Astrocyte of the cerebellum (primary cell): ENCODE data around the gene IFITM1.
A peak's percentile ranks its signal among the peaks of the same experiment; 100 is the strongest.
"Not testable (repeated sequence)": the region's sequence is repeated elsewhere in the genome, so short reads cannot be mapped to it uniquely, and the experiment has no call there.

ENCODE experiments used
- DNase-seq: peaks from one replicate; pipeline ENCODE4 v3.0.0-alpha.2; 2011; ENCODE audit warnings: low read depth
- H3K4me3 ChIP-seq: 2 replicates; pipeline ENCODE4 v1.5.1; 2011; ENCODE audit warnings: mild to moderate bottlenecking, low read depth, low read length, moderate library complexity
- CTCF ChIP-seq: IDR thresholded peaks from 2 replicates; pipeline ENCODE4 v1.5.1; 2012; ENCODE audit warnings: low read length, low read depth, moderate library complexity, mild to moderate bottlenecking; ENCODE audit errors: missing control alignments
- in situ Hi-C: cut with HindIII; loops from 2 replicates; pipeline ENCODE4 v1.10.0; 2017; ENCODE audit warnings: low sequenced_read_pairs

The IFITM1 gene

GRCh38 chr11:299951-300735, 13.7 kb upstream of the IFITM1 start:
- in situ Hi-C loops, result no loop called here
- no peak overlapping the region for H3K4me3 ChIP-seq
- TF ChIP-seq CTCF, result peak; percentile 31
- no peak for DNase-seq

DNA sequence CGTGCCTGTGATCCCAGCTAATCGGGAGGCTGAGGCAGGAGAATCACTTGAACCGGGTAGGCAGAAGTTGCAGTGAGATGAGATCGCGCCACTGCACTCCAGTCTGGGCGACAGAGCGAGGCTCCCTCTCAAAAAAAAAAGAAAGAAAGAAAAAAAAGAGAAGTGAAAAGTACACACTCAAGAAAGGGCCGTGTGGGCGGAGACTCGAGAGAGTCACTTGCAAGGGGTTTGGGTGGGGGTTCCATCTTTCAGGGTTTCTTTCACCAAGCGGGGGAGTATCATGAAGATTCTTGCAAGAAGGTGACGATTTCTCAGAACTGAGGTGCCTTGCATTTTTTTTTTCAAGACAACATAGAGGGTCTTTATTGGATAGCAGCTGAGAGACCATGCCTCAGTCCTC, 10.5 kb upstream of the IFITM1 start:
- DNase-seq, result no peak
- in situ Hi-C loops, result no loop called here
- TF ChIP-seq CTCF, result no peak
- H3K4me3 ChIP-seq, result no peak overlapping the region

DNA sequence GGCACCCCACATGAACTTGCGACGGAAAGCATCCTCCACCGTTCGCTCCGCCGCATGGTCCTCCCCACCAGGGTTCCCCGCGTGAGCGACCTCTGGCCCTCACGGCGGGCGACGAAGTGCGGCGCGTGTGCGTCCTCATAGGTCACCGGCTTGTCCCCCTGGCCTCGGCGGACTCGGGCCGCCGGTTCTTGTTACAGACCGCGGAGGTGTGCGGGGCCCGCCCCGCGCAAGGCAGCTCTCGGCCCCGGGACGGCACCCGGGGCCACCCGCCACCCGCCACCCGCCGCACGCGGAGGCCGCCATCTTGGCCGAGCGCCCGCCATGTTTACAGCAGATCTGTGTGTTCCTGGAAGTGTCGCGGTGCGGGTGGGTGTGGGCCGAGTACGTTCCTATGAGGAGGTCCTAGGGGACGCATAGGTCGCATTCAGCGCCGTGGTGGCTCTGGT, 9.8 kb upstream of the IFITM1 start:
- no peak for TF ChIP-seq CTCF

GRCh38 chr11:304915-305843, 8.7 kb upstream of the IFITM1 start:
- in situ Hi-C loops, result no loop called here
- H3K4me3 ChIP-seq, result no peak overlapping the region
- TF ChIP-seq CTCF, result peak; percentile 78
- DNase-seq, result peak; percentile 76

More for the DNA sequence above, 9.8 kb upstream of the IFITM1 start:
- H3K4me3 ChIP-seq, result no peak overlapping the region
- in situ Hi-C loops, result no loop called here
- DNase-seq, result no peak

GRCh38 chr11:305844-306211, 8.0 kb upstream of the IFITM1 start:
- no peak for TF ChIP-seq CTCF
- in situ Hi-C loops, result no loop called here
- no peak for DNase-seq
- no peak overlapping the region for H3K4me3 ChIP-seq

DNA sequence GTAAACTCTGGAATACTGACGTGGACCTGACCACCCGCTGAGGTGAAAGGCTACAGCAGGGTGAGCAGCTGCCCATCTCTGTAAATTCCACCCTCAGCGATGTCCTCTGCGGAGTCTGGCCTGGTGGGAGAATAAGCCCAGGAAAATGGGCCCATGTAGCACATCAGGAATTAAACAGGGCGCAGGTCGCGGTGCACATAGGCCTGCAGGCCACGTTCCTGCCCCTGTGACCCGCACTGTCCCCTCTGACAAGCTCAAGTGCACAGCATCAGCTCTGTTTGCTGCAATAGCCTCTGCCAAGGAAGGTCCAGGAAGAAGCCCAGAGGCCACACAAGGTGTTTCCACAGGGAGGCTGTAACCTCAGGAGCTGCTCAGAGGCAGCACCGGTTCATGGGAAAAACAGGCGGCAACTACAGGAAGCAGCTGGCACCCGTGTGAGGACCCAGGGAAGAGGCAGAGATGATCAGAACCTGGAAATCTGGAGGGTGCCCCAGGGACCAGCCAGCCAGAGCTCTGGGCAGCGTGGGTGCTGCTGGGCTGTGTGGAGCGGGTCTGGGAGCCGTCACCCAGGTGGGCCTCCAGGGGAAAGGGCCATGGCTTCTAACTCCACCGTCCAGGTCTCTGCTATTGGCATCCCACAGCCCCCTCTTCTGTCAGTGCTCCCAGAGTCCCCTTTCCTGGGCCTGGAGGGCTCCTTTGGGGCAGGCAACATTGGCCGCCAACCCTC, 7.0 kb upstream of the IFITM1 start:
- TF ChIP-seq CTCF, result no peak
- no peak overlapping the region for H3K4me3 ChIP-seq

DNA sequence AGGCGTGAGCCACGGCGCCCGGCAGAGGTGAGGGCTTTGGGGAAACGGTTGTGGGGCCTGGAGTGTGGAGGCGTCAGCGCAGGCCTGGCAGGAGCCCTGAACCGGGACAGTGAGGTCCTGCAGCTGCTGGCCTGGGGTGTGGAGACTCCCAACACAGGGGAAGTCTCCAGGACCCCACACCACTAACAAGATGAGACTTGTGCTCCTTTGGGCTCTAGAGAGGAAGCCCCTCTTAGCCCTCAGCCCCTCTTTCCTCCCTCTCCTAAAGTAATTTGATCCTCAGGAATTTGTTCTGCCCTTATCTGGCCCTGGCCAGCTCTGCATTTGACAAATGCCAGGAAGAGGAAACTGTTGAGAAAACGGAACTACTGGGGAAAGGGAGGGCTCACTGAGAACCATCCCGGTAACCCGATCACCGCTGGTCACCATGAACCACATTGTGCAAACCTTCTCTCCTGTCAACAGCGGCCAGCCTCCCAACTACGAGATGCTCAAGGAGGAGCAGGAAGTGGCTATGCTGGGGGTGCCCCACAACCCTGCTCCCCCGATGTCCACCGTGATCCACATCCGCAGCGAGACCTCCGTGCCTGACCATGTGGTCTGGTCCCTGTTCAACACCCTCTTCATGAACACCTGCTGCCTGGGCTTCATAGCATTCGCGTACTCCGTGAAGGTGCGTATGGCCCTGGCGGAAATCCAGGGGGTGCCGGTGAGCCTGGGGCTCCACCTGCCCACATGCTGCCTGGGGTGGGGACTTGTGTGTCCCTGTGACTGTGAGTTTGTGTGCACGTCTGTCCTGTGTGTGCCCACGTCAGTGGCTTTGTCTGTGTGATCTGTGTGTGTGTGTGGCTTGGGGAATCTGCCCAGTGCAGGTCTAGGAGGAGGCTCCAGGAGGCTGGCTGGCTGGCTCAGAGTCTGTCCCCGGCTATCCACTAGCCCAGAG, 5.8 kb upstream of the IFITM1 start, which contains the start of gene IFITM2:
TSS of gene IFITM2 (plus strand) at position 51 of the 943 bp plus-strand sequence. CDS start at position 428, 377 bp downstream.
- DNase-seq, result peak; percentile 51
- in situ Hi-C loops, result not testable (repeated sequence)

More for the DNA sequence above, 7.0 kb upstream of the IFITM1 start:
- no peak for DNase-seq
- in situ Hi-C loops, result no loop called here

More for the DNA sequence above, 5.8 kb upstream of the IFITM1 start, which contains the start of gene IFITM2:
- H3K4me3 ChIP-seq, result peak within 1 kb of the TSS; percentile 54
